ENCODE data around the gene HMGN3.

The HMGN3 gene

GRCh38 chr6:79234150-79235022 is at the start of gene HMGN3:
HMGN3 (minus strand) TSS chr6:79234682.
- peak within 1 kb of the TSS; percentile 90 for H3K9ac ChIP-seq (ENCODE audit: low read length)
- no peaks in the 10 kb centered on the region for H4K20me1 ChIP-seq (ENCODE audit: low read depth, low read length)
- H3K36me3 ChIP-seq (ENCODE audit: low read length) = peaks cover 4% of the 10 kb centered on the region; the same call in 1 of the 2 replicates
- H3K79me2 ChIP-seq (ENCODE audit: insufficient read depth, low read length) = peaks cover 47% of the 10 kb centered on the region
- peak within 1 kb of the TSS; percentile 80 for H3K4me2 ChIP-seq (ENCODE audit: low read depth, low read length, poor library complexity, severe bottlenecking)
- TF ChIP-seq EZH2phosphoT487 (conservative IDR thresholded peaks at IDR 0.05; ENCODE audit: low read length) (no peak), CTCF (IDR thresholded peaks at IDR 0.05; ENCODE audit: insufficient read depth, low read length, poor library complexity, severe bottlenecking) (no peak)
- H3K9me2 ChIP-seq (replicated peaks; ENCODE audit: insufficient read depth, low read length) = no peaks in the 10 kb centered on the region
- H3K4me3 ChIP-seq (ENCODE audit: insufficient read depth, low read length, poor library complexity, severe bottlenecking) = peak within 1 kb of the TSS; percentile 92
- H3F3A ChIP-seq (ENCODE audit: insufficient read depth) = peaks cover 5% of the 10 kb centered on the region
- no peaks in the 10 kb centered on the region for H3K27me3 ChIP-seq (ENCODE audit: low read length)
- H3K9me3 ChIP-seq (ENCODE audit: insufficient read depth, low read length) = no peaks in the 10 kb centered on the region
- H2AFZ ChIP-seq (ENCODE audit: low read depth, low read length, severe bottlenecking) = peak within 1 kb of the TSS; percentile 90
- peak within 1 kb of the TSS; percentile 59 for H3K27ac ChIP-seq (ENCODE audit: low read depth, low read length)

GRCh38 chr6:79280756-79281155 is 46.3 kb upstream of the HMGN3 start:
- Histone ChIP-seq H3K27ac (ENCODE audit: low read depth, low read length) (no peak overlapping the region), H3K9ac (ENCODE audit: low read length) (no peak overlapping the region), H3K36me3 (ENCODE audit: low read length) (no peaks in the 10 kb centered on the region), H3K9me2 (replicated peaks; ENCODE audit: insufficient read depth, low read length) (no peaks in the 10 kb centered on the region), H2AFZ (ENCODE audit: low read depth, low read length, severe bottlenecking) (no peak overlapping the region), H3K4me3 (ENCODE audit: insufficient read depth, low read length, poor library complexity, severe bottlenecking) (no peak overlapping the region), H3K4me2 (ENCODE audit: low read depth, low read length, poor library complexity, severe bottlenecking) (no peak overlapping the region), H3K9me3 (ENCODE audit: insufficient read depth, low read length) (peaks cover 5% of the 10 kb centered on the region; the same call in 1 of the 2 replicates), H3F3A (ENCODE audit: insufficient read depth) (no peaks in the 10 kb centered on the region), H3K79me2 (ENCODE audit: insufficient read depth, low read length) (no peaks in the 10 kb centered on the region), H4K20me1 (ENCODE audit: low read depth, low read length) (no peaks in the 10 kb centered on the region), H3K27me3 (ENCODE audit: low read length) (no peaks in the 10 kb centered on the region)
- TF ChIP-seq EZH2phosphoT487 (conservative IDR thresholded peaks at IDR 0.05; ENCODE audit: low read length) (no peak), CTCF (IDR thresholded peaks at IDR 0.05; ENCODE audit: insufficient read depth, low read length, poor library complexity, severe bottlenecking) (no peak)

- no peak overlapping the region for H3K9ac ChIP-seq (ENCODE audit: low read length)
- H2AFZ ChIP-seq (ENCODE audit: low read depth, low read length, severe bottlenecking) = no peak overlapping the region
- no peaks in the 10 kb centered on the region for H4K20me1 ChIP-seq (ENCODE audit: low read depth, low read length)
- no peaks in the 10 kb centered on the region for H3K9me2 ChIP-seq (replicated peaks; ENCODE audit: insufficient read depth, low read length)
- H3K79me2 ChIP-seq (ENCODE audit: insufficient read depth, low read length) = no peaks in the 10 kb centered on the region
- no peak overlapping the region for H3K4me3 ChIP-seq (ENCODE audit: insufficient read depth, low read length, poor library complexity, severe bottlenecking)
- H3K36me3 ChIP-seq (ENCODE audit: low read length) = no peaks in the 10 kb centered on the region
- no peaks in the 10 kb centered on the region for H3K27me3 ChIP-seq (ENCODE audit: low read length)
- H3F3A ChIP-seq (ENCODE audit: insufficient read depth) = no peaks in the 10 kb centered on the region
- no peak overlapping the region for H3K27ac ChIP-seq (ENCODE audit: low read depth, low read length)
- TF ChIP-seq EZH2phosphoT487 (conservative IDR thresholded peaks at IDR 0.05; ENCODE audit: low read length) (no peak), CTCF (IDR thresholded peaks at IDR 0.05; ENCODE audit: insufficient read depth, low read length, poor library complexity, severe bottlenecking) (no peak)
- no peak overlapping the region for H3K4me2 ChIP-seq (ENCODE audit: low read depth, low read length, poor library complexity, severe bottlenecking)
- H3K9me3 ChIP-seq (ENCODE audit: insufficient read depth, low read length) = peaks cover 5% of the 10 kb centered on the region; the same call in 1 of the 2 replicates
These were observed 42.6 kb upstream of the HMGN3 start for GRCh38 chr6:79277109-79277508.
